ENCODE measurements around the gene ZFHX3.

Gene ZFHX3

DNA sequence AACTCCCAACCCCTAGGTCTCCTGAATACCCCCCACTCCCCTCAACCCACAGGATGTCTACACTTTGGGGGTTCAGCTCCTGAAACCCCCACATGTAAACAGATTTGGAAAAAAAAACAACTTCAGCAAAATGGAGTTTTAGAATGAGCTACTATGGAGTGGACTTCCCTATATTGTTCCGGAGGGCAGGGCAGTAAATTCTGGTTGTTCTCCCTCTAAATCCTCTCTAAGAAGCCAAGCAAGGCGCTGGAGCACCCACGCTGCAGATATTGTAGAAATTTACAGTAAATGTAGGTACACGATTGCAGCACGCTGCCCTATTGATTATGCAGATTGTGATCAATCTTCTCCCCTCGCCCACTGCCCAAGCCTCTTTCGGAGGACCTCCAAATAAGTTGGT is 8.5 kb upstream of the ZFHX3 start:
- no peak for DNase-seq

GRCh38 chr16:73054813-73055482 is 7.0 kb upstream of the ZFHX3 start:
- no peak for DNase-seq

DNA sequence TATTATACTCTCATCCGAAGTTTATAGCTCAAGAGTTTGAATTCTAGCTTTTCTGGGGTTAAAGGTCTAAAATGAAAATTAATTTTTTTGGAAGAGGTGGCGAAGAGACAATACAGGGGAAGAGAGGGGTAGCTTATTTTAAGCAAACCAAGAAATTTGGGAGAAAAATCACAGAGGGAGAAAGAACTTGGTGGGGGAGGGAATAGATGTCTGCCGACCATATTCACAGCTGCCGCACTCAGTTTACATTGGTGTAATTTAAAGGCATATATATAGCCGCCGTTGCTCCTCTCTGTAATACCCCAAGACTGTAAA is 6.5 kb upstream of the ZFHX3 start:
- no peak for DNase-seq

DNA sequence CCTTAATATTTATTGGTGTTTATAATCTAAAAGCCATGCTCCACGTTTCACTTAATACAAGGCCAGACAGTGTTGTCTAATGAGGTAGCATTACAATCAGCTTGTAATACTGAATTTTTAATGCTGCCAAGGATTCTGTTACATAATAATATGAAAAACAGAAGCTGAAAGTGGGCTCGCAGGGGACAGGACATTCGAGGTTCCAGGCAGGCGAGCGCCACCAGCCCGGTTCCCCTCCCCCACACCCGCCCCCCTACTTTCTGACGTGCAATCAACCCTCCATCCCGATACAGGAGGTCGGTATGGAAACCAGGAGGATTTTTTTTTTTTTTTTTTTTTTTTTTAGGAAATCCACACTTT is 6.2 kb upstream of the ZFHX3 start:
- no peak for DNase-seq

DNA sequence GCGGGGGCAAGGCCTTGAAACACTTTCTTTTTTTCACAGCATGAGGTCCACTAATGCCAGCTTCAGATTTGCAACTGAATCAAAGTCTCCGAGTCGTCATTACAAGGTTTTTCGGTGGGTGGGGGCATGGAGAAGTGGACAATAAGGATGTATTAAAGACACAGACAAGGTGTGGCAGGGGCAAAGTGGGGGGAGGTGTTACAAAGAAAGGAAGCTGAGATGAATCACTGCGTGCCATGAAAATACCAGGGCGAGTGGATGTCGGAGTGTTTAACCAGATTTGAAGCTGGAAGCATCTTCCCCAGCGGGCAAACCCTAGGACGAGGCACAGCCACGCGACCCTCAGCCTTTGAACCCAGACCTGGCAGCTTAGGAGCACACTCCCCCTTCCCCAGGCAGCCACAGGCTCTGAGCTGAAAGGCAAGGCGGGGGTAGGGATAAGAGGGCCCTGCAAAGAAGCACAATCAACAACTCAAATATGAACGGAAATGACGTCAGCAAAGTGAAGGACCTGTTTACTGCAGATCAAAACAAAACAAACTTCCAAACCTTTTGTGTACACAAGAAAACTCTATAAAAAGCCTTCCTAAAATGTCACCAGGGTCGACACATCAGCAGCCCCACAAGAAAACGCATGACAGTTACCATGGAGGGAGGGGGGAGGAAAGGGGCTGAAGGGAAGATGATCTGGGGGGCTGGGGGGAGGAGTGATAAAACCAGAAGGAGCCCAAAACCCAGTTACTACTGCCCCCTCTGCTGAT is 5.6 kb upstream of the ZFHX3 start:
- no peak for DNase-seq

- DNase-seq = no peak
Measured at GRCh38 chr16:73053038-73053363, 5.1 kb upstream of the ZFHX3 start.

GRCh38 chr16:73052576-73052975 is 4.6 kb upstream of the ZFHX3 start:
- DNase-seq = no peak

DNA sequence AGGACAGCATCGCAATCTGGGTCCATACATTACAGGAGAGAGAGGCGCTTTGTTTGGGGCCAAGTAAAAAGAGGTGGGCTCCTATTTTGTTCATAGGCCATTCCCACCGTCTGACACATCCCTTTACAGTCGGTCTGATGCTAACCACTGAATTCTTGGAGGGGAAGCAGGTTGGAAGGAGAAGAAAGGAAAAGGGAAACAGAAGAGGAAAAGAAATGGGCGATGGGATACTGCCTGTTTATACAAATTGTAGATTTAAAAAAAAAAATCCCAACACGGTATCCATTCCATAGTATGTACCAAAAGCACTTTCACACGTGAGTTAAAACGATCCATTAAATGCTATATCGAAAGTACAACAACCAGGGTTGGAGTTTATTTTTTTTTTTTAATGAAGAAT is 4.0 kb upstream of the ZFHX3 start:
- DNase-seq = no peak

DNA sequence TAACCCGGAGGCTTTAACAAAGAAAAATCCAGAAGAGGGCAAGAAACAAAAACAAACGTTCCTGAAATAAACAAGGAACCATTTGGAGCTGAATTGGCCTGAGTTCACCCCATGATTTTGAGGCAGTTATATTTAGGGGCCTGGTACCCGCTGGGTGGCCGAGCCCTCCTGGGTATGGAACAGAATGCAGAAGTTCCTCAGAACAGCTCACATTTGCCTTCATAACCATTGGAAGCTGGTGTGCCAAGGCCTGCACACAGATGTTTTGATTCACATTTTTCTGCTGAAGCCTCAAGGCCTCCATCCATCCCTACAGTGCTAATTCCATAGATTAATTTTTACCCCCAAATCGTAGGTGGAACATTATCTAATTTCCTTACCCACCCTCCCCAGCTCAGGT is 3.3 kb upstream of the ZFHX3 start:
- no peak for DNase-seq

- no peak for DNase-seq
Measured at GRCh38 chr16:73050201-73051099, 2.5 kb upstream of the ZFHX3 start.

- DNase-seq = no peak
Measured at GRCh38 chr16:73049511-73049910, 1.6 kb upstream of the ZFHX3 start.

GRCh38 chr16:73049091-73049490 is 1.2 kb upstream of the ZFHX3 start:
- DNase-seq = no peak

DNA sequence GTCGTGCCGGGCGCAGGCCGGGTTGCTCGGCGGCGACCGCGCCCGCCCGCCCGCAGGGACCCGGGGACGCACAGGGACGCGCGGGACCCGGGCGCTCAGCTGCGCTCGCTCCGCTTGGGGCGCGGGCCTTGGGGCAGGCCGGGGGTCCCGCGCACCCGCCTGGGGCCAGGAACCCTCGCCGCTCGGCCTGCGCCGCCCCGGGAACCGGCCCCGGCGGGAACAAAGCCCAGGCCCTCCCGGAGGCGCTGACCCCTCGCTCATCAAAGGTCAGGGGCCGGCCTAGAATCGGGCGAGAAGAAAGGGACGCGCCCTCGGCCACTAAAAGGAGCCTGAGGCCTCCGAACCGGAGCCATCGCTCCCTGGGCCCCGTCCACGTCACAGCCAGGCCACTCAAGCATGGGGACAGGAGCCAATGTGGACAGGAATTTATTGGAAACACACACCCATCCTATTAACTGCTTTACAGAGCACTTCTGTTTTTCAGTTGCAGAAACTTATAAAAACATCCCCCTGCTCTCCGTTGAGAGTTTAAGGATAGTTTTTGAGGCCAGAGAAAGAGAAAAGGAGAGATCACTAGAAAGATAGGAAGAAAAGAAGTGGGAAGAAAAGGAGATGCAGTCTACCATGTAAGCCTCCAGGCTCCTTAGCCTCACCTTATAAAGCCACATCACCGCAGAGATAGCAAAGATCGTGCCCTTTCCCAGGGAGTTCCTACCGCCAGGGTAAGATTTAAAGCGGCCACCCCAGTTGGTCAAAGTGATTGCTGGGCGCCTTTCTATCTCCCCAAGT is 558 bp upstream of the ZFHX3 start:
- no peak for DNase-seq

GRCh38 chr16:73047221-73047535 is 750 bp downstream of the ZFHX3 start:
- no peak for DNase-seq

DNA sequence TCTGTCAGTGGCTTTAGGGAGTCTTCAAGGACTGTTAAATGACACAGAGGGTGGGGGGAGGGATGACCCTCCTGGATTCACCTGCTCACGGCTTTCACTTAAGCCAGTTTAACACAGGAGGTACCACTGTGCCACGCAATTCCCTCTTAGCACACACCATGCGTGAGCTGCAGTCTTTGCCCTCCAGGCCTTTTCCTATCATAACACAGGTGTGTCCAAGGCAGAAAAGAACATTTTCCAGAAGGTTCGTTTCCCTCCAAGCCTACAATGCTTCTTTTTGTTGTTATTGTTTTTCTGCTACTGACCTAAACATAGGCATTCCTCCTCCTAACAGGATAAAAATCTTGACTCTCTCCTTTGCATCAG is 1.1 kb downstream of the ZFHX3 start:
- DNase-seq = no peak

- no peak for DNase-seq
Measured at GRCh38 chr16:73046202-73046848, 1.6 kb downstream of the ZFHX3 start.

GRCh38 chr16:73043828-73044467 is 4.0 kb downstream of the ZFHX3 start:
- no peak for DNase-seq

GRCh38 chr16:73042807-73043206 is 5.1 kb downstream of the ZFHX3 start:
- DNase-seq = no peak

DNA sequence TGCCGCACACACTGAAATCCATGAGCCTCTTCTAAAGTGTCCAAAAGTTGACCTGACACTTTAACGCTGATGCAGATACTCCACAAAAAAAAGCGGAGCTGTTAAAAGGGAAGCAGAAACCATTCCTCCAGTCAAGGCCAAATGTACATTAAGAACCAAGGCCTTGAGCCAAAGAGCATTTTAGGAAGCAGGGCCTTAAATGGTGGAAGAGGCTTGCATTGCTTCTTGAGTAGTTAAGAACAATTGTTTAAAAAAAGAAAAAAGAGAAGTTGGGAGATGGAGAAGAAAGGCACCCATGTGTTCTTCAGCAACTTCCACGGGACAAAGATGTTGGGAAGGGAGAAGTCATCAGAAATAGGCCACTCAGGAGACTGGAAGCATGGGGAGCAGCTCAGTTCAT is 6.3 kb downstream of the ZFHX3 start:
- no peak for DNase-seq

DNA sequence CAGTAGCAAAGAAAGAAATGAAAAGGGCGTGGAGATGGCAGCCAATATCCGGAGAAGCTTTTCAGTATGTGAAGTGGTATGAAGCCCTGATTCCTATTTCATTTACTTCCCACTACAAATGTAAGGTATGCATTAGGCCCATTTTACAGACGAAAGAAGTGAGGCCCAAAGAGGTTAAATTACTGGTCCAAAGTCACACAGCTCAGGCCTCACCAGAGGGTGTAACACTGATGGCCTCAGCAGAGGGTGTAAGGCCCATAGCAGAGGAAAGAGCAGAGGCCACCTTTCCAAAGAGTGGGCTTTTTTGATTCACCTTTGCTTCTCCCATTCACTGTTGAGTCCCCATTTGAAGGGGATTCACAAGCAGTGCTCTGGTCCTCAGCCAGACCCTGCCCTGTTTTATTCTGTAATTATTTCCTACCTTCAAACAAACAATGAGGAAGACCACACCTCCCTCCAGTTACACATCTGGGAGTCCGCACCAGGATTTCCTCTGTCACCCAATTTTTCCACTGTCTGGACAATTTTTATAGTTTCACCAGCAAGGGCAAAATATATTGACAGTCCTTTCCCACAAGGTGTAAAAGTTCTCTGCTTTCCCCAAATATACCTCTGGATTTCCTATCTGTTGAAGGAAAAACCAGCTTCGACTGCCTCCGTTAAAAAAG is 7.1 kb downstream of the ZFHX3 start:
- DNase-seq = no peak

GRCh38 chr16:73040136-73040535 is 7.8 kb downstream of the ZFHX3 start:
- DNase-seq = no peak

Measured in activated CD4-positive, alpha-beta T cell treated with anti-CD3 and anti-CD28 coated beads, Interleukin-2, amount 50 U/mL, for 1 hour (primary cell).